CD14-positive monocyte (primary cell): ENCODE data around the gene ABHD17B. TPM values are rescaled to one million over a fixed set of nuclear protein-coding genes. Genes with fewer than 3 reads are reported as not detected.

ENCODE experiments used
- DNase-seq, 3 donors: peaks; one replicate each; pipeline ENCODE4 v3.0.0-alpha.2; 2011 to 2022
- H2AFZ ChIP-seq: 2 replicates; pipeline ENCODE4 v1.6.0; 2012; ENCODE audit warnings: mild to moderate bottlenecking, low read depth, low read length, inconsistent platforms; ENCODE audit not compliant: insufficient read depth, poor library complexity, severe bottlenecking
- H3K27ac ChIP-seq, 2 donors: 1 replicate in 1 of 2; 2 replicates in 1 of 2; pipeline ENCODE4 v1.5.1; 2012 to 2013; ENCODE audit warnings: low read length in 2 of 2, control low read depth in 1 of 2, inconsistent platforms in 1 of 2, low read depth in 1 of 2, mild to moderate bottlenecking in 1 of 2
- H3K27me3 ChIP-seq, 2 donors: one replicate each; pipeline versions ENCODE4 v1.6.0 to v1.6.1; 2011 to 2013; ENCODE audit warnings: low read length in 2 of 2; ENCODE audit not compliant: control insufficient read depth in 2 of 2, insufficient read depth in 2 of 2
- H3K36me3 ChIP-seq, 2 donors: replicated peaks in 1 of 2; 1 replicate in 1 of 2; 2 replicates in 1 of 2; pipeline versions ENCODE4 v1.5.1 to v1.6.1; 2012 to 2013; ENCODE audit warnings: low read length in 2 of 2, control low read depth in 1 of 2, inconsistent platforms in 1 of 2, mild to moderate bottlenecking in 1 of 2; ENCODE audit not compliant: insufficient read depth in 2 of 2, control insufficient read depth in 1 of 2
- H3K4me1 ChIP-seq, 2 donors: 1 replicate in 1 of 2; 2 replicates in 1 of 2; pipeline versions ENCODE4 v1.5.1 to v1.6.1; 2012 to 2013; ENCODE audit warnings: low read length in 2 of 2, control low read depth in 1 of 2, inconsistent platforms in 1 of 2, mild to moderate bottlenecking in 1 of 2, moderate library complexity in 1 of 2; ENCODE audit not compliant: insufficient read depth in 2 of 2, control insufficient read depth in 1 of 2
- H3K4me2 ChIP-seq: replicated peaks from 2 replicates; pipeline ENCODE3; 2012; ENCODE audit warnings: low read length, moderate library complexity, mild to moderate bottlenecking; ENCODE audit not compliant: poor library complexity, severe bottlenecking; ENCODE audit errors: extremely low read depth
- H3K4me3 ChIP-seq, 3 experiments: fragments of 200-600 bp in 1 of 3; sonication (generic) in 1 of 3; replicated peaks in 1 of 3; 1 replicate in 2 of 3; 2 replicates in 1 of 3; pipeline ENCODE4 v1.5.1; 2011 to 2013; ENCODE audit warnings: low read length in 3 of 3, mild to moderate bottlenecking in 3 of 3, control low read depth in 2 of 3, low read depth in 2 of 3, inconsistent platforms in 1 of 3, moderate library complexity in 1 of 3
- H3K79me2 ChIP-seq: 2 replicates; pipeline ENCODE4 v1.6.0; 2012; ENCODE audit warnings: mild to moderate bottlenecking, control low read depth, inconsistent platforms, low read length, moderate library complexity; ENCODE audit not compliant: insufficient read depth
- H3K9ac ChIP-seq: 2 replicates; pipeline ENCODE4 v1.6.0; 2017; ENCODE audit warnings: low read length, mild to moderate bottlenecking; ENCODE audit not compliant: insufficient read depth, poor library complexity, severe bottlenecking
- H3K9me3 ChIP-seq, 2 donors: replicated peaks in 1 of 2; 1 replicate in 1 of 2; 2 replicates in 1 of 2; pipeline versions ENCODE4 v1.5.1 to v1.6.1; 2012 to 2013; ENCODE audit warnings: low read length in 2 of 2, control low read depth in 1 of 2; ENCODE audit not compliant: control insufficient read depth in 1 of 2, insufficient read depth in 1 of 2
- H4K20me1 ChIP-seq: 2 replicates; pipeline ENCODE4 v1.6.0; 2012; ENCODE audit warnings: mild to moderate bottlenecking, low read length, control low read depth, moderate library complexity; ENCODE audit not compliant: insufficient read depth
- H3K27ac Mint-ChIP-seq, 7 donors: one replicate each; pipeline ENCODE4 v1.8.0; 2020; ENCODE audit warnings: mild to moderate bottlenecking in 7 of 7, mixed read lengths in 7 of 7, moderate library complexity in 6 of 7, inconsistent platforms in 2 of 7
- H3K27me3 Mint-ChIP-seq, 3 donors: one replicate each; pipeline ENCODE4 v1.8.0; 2021 to 2022; ENCODE audit warnings: low read depth in 3 of 3, mild to moderate bottlenecking in 3 of 3, mixed read lengths in 3 of 3, moderate library complexity in 3 of 3, inconsistent platforms in 1 of 3
- H3K36me3 Mint-ChIP-seq, 2 donors: one replicate each; pipeline ENCODE4 v1.8.0; 2020; ENCODE audit warnings: mixed read lengths in 2 of 2, inconsistent platforms in 1 of 2, mild to moderate bottlenecking in 1 of 2
- H3K4me1 Mint-ChIP-seq: one replicate; pipeline ENCODE4 v1.8.0; 2020; ENCODE audit warnings: mild to moderate bottlenecking, mixed read lengths
- H3K4me3 Mint-ChIP-seq, 2 donors: one replicate each; pipeline ENCODE4 v1.8.0; 2020; ENCODE audit warnings: mild to moderate bottlenecking in 2 of 2, mixed read lengths in 2 of 2, moderate library complexity in 1 of 2
- H3K9me3 Mint-ChIP-seq, 7 donors: one replicate each; pipeline ENCODE4 v1.8.0; 2020 to 2022; ENCODE audit warnings: mixed read lengths in 7 of 7, mild to moderate bottlenecking in 6 of 7, moderate library complexity in 6 of 7, inconsistent platforms in 2 of 7
- WGBS: methylation state at CpG from one replicate; pipeline ENCODE4 v1.1.5; 2013; ENCODE audit warnings: missing lambda C conversion rate; ENCODE audit not compliant: insufficient coverage; 5-methylcytosine and 5-hydroxymethylcytosine counted together
- intact Hi-C, 2 donors: fragments of 100-400 bp; cut with micrococcal nuclease; formaldehyde crosslinking; loops; one replicate each; pipeline versions ENCODE4 v1.15.0 to v1.15.1; 2023
- polyA plus RNA-seq, 3 donors: library from polyadenylated mRNA; depleted of rRNA in 1 of 3; unstranded in 2 of 3; stranded (reverse) in 1 of 3; fragments of 300-500 nt in 2 of 3; fragments of >200 nt in 1 of 3; fragmentation: Illumina TruSeq in 2 of 3; gene quantifications; 1 replicate in 2 of 3; 2 replicates in 1 of 3; pipeline ENCODE4 v1.2.3, GENCODE V29; 2012 to 2021
- TF ChIP-seq, protein P1 (sequence below): fragments of 200-600 bp; IDR thresholded peaks from one replicate; pipeline ENCODE4 v1.8.0; 2022; ENCODE audit warnings: antibody characterized with exemption, mild to moderate bottlenecking

The ABHD17B gene
- polyA plus RNA-seq, 3 donors = 4.1 to 12.8 (median 12.3) TPM

DNA sequence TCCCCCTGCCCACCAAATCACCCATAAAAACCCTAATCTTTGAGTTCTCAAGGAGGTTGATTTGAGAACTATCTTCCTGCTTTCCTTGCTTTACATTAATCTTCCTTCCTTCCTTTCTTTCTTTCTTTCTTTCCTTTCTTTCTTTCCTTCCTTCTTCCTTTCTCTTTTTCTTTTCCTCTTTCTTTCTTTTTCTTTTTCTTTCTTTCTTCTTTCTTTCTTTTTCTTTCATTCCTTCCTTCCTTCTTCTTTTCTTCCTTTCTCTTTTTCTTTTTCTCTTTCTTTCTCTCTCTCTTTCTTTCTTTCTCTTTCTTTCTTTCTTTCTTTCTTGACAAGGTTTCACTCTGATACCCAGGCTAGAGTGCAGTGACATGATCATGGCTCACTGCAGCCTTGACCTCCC is 75.4 kb downstream of the ABHD17B start:
- intact Hi-C loops = no loop called here
- H3K27me3 Mint-ChIP-seq = peaks cover 0 to 2% (median 0%) of the 10 kb centered on the region in 3 donors
- Histone ChIP-seq H3K9me3 (no peaks in the 10 kb centered on the region), H3K79me2 (no peaks in the 10 kb centered on the region), H3K9ac (no peak overlapping the region), H2AFZ (no peak overlapping the region), H3K4me1 (no peaks in the 10 kb centered on the region), H3K4me2 (no peak overlapping the region), H4K20me1 (no peaks in the 10 kb centered on the region), H3K27ac (no peak overlapping the region), H3K27me3 (no peaks in the 10 kb centered on the region), H3K36me3 (no peaks in the 10 kb centered on the region), H3K4me3 (no peak overlapping the region)
- TF ChIP-seq, protein P1, sequence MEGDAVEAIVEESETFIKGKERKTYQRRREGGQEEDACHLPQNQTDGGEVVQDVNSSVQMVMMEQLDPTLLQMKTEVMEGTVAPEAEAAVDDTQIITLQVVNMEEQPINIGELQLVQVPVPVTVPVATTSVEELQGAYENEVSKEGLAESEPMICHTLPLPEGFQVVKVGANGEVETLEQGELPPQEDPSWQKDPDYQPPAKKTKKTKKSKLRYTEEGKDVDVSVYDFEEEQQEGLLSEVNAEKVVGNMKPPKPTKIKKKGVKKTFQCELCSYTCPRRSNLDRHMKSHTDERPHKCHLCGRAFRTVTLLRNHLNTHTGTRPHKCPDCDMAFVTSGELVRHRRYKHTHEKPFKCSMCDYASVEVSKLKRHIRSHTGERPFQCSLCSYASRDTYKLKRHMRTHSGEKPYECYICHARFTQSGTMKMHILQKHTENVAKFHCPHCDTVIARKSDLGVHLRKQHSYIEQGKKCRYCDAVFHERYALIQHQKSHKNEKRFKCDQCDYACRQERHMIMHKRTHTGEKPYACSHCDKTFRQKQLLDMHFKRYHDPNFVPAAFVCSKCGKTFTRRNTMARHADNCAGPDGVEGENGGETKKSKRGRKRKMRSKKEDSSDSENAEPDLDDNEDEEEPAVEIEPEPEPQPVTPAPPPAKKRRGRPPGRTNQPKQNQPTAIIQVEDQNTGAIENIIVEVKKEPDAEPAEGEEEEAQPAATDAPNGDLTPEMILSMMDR = peak; percentile 14
- H3K4me3 Mint-ChIP-seq = no peak overlapping the region
- H3K4me1 Mint-ChIP-seq = peaks cover 5% of the 10 kb centered on the region
- no peaks in the 10 kb centered on the region for H3K36me3 Mint-ChIP-seq
- H3K9me3 Mint-ChIP-seq = peaks cover 0 to 13% (median 8%) of the 10 kb centered on the region in 7 donors
- H3K27ac Mint-ChIP-seq = no peak overlapping the region
- no peak for DNase-seq

DNA sequence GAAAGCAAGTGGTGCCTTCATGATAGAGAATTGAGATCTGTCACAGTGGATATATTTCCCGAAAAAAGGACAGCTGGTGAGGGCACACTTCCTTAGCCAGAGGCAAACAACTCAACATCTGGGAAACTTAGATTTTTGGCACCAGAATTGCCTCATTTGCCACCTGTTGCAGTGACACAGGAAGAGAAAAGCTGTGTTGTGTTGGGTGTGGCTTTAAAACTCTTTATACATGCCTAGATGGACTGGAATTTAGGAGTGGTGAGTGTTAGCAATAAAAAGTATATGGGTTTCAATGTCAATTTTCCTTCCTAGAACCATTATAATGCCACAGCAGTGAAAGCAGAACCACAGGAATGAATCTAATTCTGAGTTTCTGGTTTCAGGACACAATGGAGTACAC is 80.1 kb downstream of the ABHD17B start:
- TF ChIP-seq, protein P1 = no peak

More for the DNA sequence above, 80.1 kb downstream of the ABHD17B start:
- Mint-ChIP-seq H3K27ac (no peak overlapping the region), H3K36me3 (no peaks in the 10 kb centered on the region), H3K27me3 (no peaks in the 10 kb centered on the region), H3K4me1 (peaks cover 5% of the 10 kb centered on the region), H3K9me3 (peaks cover 0 to 13% (median 3%) of the 10 kb centered on the region in 7 donors), H3K4me3 (no peak overlapping the region)
- H4K20me1 ChIP-seq = no peaks in the 10 kb centered on the region
- no peaks in the 10 kb centered on the region for H3K27me3 ChIP-seq
- intact Hi-C loops = no loop called here
- no peak overlapping the region for H3K27ac ChIP-seq
- H3K36me3 ChIP-seq = no peaks in the 10 kb centered on the region
- H3K4me2 ChIP-seq = no peak overlapping the region
- H3K9me3 ChIP-seq = no peaks in the 10 kb centered on the region
- WGBS = 43% methylated on average over 1 of the region's 1 CpG
- DNase-seq = no peak
- H3K4me1 ChIP-seq = no peaks in the 10 kb centered on the region
- no peaks in the 10 kb centered on the region for H3K79me2 ChIP-seq
- H3K9ac ChIP-seq = no peak overlapping the region
- no peak overlapping the region for H2AFZ ChIP-seq
- H3K4me3 ChIP-seq = no peak overlapping the region
